NCI-H345 treated with DMSO at 0.1 percent for 48 hours (cell line): ENCODE measurements around the gene CCSER1.

Source experiments
- DNase-seq: peaks from one replicate; lab custom pipeline; 2025; ENCODE audit not compliant: unreplicated experiment; lab: John Stamatoyannopoulos, UW

Gene CCSER1

GRCh38 chr4:90127706-90128345 is 632 bp downstream of the CCSER1 start:
- no peak for DNase-seq

DNA sequence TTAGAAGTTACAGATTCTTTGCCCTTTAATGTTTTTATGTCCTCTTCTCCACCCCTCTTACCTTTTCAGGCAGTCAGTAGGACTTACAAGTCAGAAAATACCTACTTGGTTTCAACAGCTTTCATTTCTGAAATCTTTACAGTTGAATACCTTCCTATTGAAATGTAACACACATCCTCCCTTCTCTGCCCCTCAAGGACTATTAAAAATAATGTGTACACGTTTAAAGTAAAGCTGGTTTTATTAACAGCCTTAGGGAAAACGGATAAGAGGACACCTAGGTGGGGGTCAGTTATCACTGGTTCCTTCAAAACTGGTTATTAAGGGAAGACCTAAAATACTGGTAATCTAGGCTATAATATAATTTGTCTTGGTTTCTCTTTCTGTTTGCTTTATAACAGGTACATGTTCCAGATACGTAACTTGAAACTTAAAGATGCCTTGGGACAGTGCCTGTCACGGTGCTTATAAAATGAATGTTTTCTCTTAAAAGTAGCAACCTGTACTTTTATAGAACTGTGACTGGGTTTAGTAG is 1.8 kb downstream of the CCSER1 start:
- no peak for DNase-seq

GRCh38 chr4:90130076-90130475 is 2.9 kb downstream of the CCSER1 start:
- DNase-seq: no peak

DNA sequence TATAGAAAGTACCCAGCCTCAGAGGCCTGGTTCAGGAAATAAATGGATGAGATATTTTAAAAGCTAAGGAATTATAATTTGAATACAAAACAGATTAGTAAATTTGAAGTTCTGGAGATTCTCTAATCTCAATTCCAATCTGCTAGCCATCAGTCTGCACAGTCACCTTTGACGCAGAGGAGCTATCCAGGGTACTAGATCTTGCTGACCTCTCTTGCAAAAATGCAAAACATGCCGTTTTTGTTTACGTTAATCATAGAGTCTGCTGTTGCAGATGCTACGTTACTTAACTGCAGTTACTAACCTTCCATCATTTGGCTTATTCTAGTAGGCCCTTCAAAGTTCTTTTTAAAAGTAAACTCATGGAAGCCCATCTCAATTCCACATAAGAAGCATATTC is 10.4 kb downstream of the CCSER1 start:
- DNase-seq: no peak

- peak; percentile 50 for DNase-seq
These were observed 14.9 kb downstream of the CCSER1 start for GRCh38 chr4:90142081-90142480.

DNA sequence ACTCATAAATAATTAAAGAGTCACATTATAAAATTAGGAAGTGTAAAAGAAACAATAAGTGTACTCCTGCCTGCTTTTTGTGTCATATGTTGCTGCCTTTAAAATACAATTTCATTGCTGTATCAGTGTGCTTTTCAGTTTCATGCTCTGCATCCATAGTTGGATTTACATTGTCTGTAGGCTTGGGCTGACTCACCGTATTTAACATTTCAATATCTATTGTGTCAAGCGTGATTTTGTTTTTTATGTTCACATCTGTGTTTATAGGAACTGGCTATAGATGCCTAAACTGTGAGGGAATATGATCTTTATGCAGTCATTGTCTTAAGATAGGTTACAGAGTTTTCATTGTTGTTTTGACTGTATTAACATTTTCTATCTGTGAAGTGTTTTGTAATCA is 18.1 kb downstream of the CCSER1 start:
- no peak for DNase-seq

DNA sequence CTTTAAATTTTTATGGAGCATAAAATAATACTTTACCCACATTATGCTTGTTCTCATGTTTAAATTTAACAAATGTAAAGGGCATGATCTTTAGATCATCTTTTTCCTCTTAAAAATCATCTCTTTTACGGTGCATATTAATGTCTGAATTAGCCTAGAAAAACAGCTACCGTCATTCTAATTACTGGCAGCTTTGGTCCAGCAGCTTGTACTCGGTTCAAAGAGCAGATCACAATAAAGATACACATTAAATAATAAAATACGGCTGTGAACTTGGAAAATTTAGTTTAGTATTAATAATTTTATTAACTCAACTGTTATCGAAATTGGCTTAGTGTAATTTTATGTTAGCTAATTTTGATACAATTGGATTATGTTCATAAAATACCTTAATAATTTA is 19.1 kb downstream of the CCSER1 start:
- no peak for DNase-seq

DNA sequence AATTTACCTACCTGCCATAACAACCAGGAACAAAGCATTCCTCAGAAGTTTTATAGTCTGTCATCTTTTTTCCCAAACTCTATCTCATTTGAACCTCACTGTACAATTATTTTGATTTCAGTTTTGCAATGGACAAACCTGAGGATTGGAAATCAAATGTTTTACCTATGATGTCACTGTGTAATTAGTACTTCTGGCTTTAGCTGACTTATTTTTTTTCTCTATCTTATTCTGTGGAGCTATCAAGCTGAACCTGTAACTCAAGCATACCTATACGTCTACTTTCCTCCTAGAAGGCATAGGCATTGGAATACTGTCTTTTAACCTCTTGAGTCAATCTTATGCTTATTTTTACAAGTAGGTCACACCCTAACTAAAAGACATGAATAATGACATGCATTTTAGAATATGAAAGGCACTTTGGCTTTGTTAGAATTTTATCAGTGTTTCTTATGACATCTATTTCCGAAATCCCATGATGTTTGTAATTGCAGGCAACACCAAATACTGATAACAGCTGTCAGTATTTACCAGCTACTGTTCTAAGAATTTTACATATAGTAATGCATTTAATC is 21.5 kb downstream of the CCSER1 start:
- no peak for DNase-seq

GRCh38 chr4:90152024-90152423 is 24.8 kb downstream of the CCSER1 start:
- DNase-seq: no peak

DNA sequence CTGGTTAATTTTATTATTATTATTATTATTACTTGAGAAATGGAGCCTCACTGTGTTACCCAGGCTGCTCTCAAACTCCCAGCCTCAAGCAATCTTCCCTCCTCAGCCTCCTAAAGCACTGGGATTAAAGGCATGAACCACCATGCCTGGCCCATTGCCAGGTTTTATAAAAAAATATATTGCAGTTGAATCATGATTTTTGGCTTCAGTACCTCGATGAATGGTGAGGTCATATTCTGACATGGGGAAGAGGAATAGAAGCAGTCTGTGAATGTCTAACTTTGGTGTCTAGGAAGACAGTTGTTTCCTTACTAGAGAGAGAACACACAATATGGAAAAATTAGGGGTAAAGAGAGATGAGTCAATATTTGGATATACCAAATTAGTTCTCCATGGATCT is 32.0 kb downstream of the CCSER1 start:
- no peak for DNase-seq

DNA sequence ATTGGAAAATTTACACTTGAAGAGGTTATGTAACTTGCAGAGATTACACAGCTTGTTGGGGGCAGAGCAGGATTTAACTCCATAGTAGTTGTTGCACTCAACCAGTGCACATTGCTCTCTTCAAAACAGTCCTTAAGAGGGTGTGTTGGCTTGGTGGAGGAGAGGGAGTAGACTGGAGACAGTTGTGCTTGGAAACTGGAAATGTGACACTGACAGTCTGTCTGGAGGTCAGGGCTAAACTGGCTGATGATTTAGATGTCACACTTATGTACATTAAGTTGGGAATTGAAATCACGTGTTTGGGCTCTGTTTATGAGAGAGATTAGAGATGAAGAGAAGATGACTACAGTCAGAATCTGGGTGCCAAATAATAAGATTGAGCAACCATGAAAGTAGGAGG is 32.9 kb downstream of the CCSER1 start:
- DNase-seq: no peak

- no peak for DNase-seq
These were observed 35.4 kb downstream of the CCSER1 start for GRCh38 chr4:90162566-90162965.

DNA sequence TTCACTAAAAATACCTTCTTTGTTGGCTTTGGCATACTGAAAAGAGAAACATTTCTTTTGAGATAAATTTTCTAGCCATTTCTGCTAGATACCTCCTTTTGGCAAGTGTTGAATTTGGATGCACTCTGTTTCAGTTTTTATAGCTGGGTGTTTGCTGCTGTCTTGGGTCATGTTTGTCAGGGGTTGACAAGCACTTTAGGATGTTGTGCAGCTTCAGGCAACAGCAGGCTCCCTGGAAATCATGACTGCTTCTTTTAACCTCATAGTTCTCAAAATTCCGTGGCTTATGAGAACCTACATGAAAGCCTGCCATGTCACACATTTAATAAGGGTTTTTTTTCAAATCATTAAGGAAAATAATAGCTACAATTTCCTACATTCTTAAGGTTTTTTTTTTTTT is 36.7 kb downstream of the CCSER1 start:
- DNase-seq: no peak

DNA sequence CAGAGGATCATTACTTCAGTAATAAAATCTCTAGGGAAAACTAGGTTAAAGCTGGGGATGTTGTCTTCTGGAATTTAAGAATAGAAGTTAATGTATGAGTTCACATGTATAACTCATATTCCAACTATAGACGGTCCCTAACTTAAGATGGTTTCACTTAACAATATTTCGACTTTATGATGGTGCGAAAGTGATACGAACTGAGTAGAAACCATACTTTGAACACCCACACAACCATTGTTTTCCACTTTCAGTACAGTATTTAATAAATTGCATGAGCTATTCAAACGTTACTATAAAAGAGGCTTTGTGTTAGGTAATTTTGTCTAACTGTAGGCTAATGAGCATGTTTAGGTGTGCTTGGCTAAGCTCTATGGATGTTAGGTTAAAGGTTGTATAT is 38.7 kb downstream of the CCSER1 start:
- no peak for DNase-seq

GRCh38 chr4:90171491-90171890 is 44.3 kb downstream of the CCSER1 start:
- no peak for DNase-seq

DNA sequence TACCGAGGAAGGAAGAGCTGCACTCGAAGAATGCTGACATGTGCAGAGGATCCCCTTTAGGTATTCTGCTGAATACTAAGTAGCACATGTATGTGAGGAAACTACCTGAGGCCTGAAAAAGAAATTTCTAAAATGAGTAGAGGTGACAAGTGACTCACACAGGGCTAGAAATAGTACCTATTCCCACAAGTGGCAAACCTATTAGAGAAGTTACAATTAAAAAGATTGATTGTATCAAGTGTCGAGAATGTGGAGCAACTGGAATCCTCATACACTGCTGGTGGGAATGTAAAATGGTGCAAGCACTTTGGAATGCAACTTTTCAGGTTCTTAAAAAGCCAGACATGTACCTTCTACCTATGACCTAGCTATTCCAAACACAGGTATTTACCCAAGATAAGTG is 47.4 kb downstream of the CCSER1 start:
- no peak for DNase-seq

- no peak for DNase-seq
These were observed 54.5 kb downstream of the CCSER1 start for GRCh38 chr4:90181644-90182043.

GRCh38 chr4:90183254-90183653 is 56.1 kb downstream of the CCSER1 start:
- DNase-seq: no peak

DNA sequence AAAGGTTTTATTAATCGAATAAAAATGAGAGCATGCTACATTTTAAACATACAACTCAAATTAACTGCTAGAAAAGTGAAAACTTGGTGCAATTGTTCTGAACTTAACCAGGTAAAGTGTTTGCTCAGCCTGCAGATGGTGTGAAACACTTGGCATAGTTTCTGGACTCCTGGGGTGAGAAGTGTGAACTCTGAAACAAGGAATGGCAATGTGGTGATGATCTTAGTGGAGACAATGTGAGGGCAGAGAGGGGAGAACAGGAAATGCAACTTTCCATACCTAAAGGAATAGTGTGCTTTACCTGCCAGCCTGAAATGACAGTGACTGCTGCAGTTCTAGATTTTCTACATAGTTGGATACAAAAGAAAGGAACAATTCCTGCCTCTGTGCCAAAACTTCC is 57.4 kb downstream of the CCSER1 start:
- peak; percentile 19 for DNase-seq

DNA sequence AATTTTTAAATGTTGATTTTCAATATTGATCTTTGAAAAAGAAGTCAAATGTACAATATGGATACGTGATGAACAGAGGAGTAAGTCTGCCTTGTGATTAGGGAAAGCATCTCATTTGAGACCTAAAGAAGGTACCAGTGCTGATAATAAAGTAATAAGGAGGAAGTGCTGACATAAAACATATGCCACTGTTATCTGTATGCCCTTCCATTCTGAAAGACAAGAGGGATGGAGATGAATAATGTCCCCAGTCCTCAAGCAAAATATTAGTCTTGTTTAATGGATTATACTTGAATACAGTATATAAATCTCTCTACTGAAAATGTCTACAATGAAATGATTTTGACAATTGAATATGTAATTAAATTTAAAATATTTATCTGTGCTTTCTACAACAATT is 58.2 kb downstream of the CCSER1 start:
- no peak for DNase-seq

GRCh38 chr4:90186229-90186628 is 59.0 kb downstream of the CCSER1 start:
- no peak for DNase-seq

GRCh38 chr4:90187148-90187884 is 60.1 kb downstream of the CCSER1 start:
- DNase-seq: no peak
